Measurements from ENCODE around the gene DGKH. TPM values are rescaled to one million over a fixed set of nuclear protein-coding genes. Genes with fewer than 3 reads are reported as not detected.
"Not testable (repeated sequence)": the region's sequence is repeated elsewhere in the genome, so short reads cannot be mapped to it uniquely, and the experiment has no call there.

Gene DGKH
- total RNA-seq, 2 experiments from 2014 or later = 12.6 to 13.7 TPM

- Mint-ChIP-seq H3K27me3 (ENCODE audit: low read depth) (no peaks in the 10 kb centered on the region), H3K27ac (no peak overlapping the region), H3K4me1 (ENCODE audit: low read depth) (peaks cover 8% of the 10 kb centered on the region), H3K4me3 (no peak overlapping the region), H3K36me3 (ENCODE audit: low read depth) (peaks cover 11% of the 10 kb centered on the region), H3K9me3 (peaks cover 5% of the 10 kb centered on the region)
- CTCF ChIA-PET = interaction anchor here (0.9 kb wide), 1 partner anchor 455 kb away, joined by 4 read pairs; no protein-coding TSS in a partner anchor
- DNase-seq = no peak
- intact Hi-C loops (cut with micrococcal nuclease) = no loop called here
These were observed 36.3 kb downstream of the DGKH start for GRCh38 chr13:42084722-42085121.

- Mint-ChIP-seq H3K9me3 (peaks cover 5% of the 10 kb centered on the region), H3K4me1 (ENCODE audit: low read depth) (peaks cover 8% of the 10 kb centered on the region), H3K36me3 (ENCODE audit: low read depth) (peaks cover 11% of the 10 kb centered on the region), H3K27ac (no peak overlapping the region), H3K27me3 (ENCODE audit: low read depth) (no peaks in the 10 kb centered on the region), H3K4me3 (no peak overlapping the region)
- intact Hi-C loops (cut with micrococcal nuclease) = no loop called here
- CTCF ChIA-PET = no interaction called here
- no peak for DNase-seq
These were observed 38.1 kb downstream of the DGKH start for GRCh38 chr13:42086582-42086981.

- DNase-seq = no peak
- peaks cover 2% of the 10 kb centered on the region for H3K36me3 Mint-ChIP-seq (ENCODE audit: low read depth)
- CTCF ChIA-PET = interaction anchor here (0.7 kb wide), 1 partner anchor 117 kb away, joined by 3 read pairs; no protein-coding TSS in a partner anchor
- H3K4me1 Mint-ChIP-seq (ENCODE audit: low read depth) = no peaks in the 10 kb centered on the region
- H3K27ac Mint-ChIP-seq = no peak overlapping the region
- H3K27me3 Mint-ChIP-seq (ENCODE audit: low read depth) = no peaks in the 10 kb centered on the region
- no peaks in the 10 kb centered on the region for H3K9me3 Mint-ChIP-seq
- intact Hi-C loops (cut with micrococcal nuclease) = no loop called here
- no peak overlapping the region for H3K4me3 Mint-ChIP-seq
These were observed 46.1 kb downstream of the DGKH start for GRCh38 chr13:42094516-42095040.

- CTCF ChIA-PET; DNase-seq; H3K4me3 Mint-ChIP-seq; H3K36me3 Mint-ChIP-seq (ENCODE audit: low read depth); H3K4me1 Mint-ChIP-seq (ENCODE audit: low read depth); H3K27me3 Mint-ChIP-seq (ENCODE audit: low read depth); H3K9me3 Mint-ChIP-seq; intact Hi-C loops (cut with micrococcal nuclease); H3K27ac Mint-ChIP-seq: not testable (repeated sequence)
These were observed 47.8 kb downstream of the DGKH start for GRCh38 chr13:42096222-42096621.

- peaks cover 5% of the 10 kb centered on the region for H3K36me3 Mint-ChIP-seq (ENCODE audit: low read depth)
- intact Hi-C loops (cut with micrococcal nuclease) = no loop called here
- CTCF ChIA-PET = interaction anchor here (1.1 kb wide), 1 partner anchor 44 kb away, joined by 3 read pairs; no protein-coding TSS in a partner anchor
These were observed 51.7 kb downstream of the DGKH start for GRCh38 chr13:42099962-42100675.

GRCh38 chr13:42100960-42101359 is 52.5 kb downstream of the DGKH start:
- H3K9me3 Mint-ChIP-seq = peaks cover 7% of the 10 kb centered on the region
- peaks cover 7% of the 10 kb centered on the region for H3K4me1 Mint-ChIP-seq (ENCODE audit: low read depth)
- no peaks in the 10 kb centered on the region for H3K27me3 Mint-ChIP-seq (ENCODE audit: low read depth)
- intact Hi-C loops (cut with micrococcal nuclease) = no loop called here
- no peak overlapping the region for H3K4me3 Mint-ChIP-seq
- H3K36me3 Mint-ChIP-seq (ENCODE audit: low read depth) = peaks cover 5% of the 10 kb centered on the region
- no peak overlapping the region for H3K27ac Mint-ChIP-seq
- CTCF ChIA-PET = interaction anchor here (1.1 kb wide), 1 partner anchor 45 kb away, joined by 3 read pairs; no protein-coding TSS in a partner anchor
- no peak for DNase-seq

More at GRCh38 chr13:42099962-42100675, 51.7 kb downstream of the DGKH start:
- Mint-ChIP-seq H3K27me3 (ENCODE audit: low read depth) (no peaks in the 10 kb centered on the region), H3K4me1 (ENCODE audit: low read depth) (peaks cover 7% of the 10 kb centered on the region), H3K27ac (no peak overlapping the region), H3K9me3 (peaks cover 7% of the 10 kb centered on the region), H3K4me3 (no peak overlapping the region)
- no peak for DNase-seq

GRCh38 chr13:42101821-42102585 is 53.6 kb downstream of the DGKH start:
- DNase-seq = no peak
- Mint-ChIP-seq H3K27me3 (ENCODE audit: low read depth) (no peaks in the 10 kb centered on the region), H3K36me3 (ENCODE audit: low read depth) (peaks cover 5% of the 10 kb centered on the region), H3K9me3 (peaks cover 7% of the 10 kb centered on the region), H3K27ac (no peak overlapping the region), H3K4me1 (ENCODE audit: low read depth) (peaks cover 7% of the 10 kb centered on the region), H3K4me3 (no peak overlapping the region)
- CTCF ChIA-PET = no interaction called here
- intact Hi-C loops (cut with micrococcal nuclease) = no loop called here

- Mint-ChIP-seq H3K36me3 (ENCODE audit: low read depth) (peaks cover 5% of the 10 kb centered on the region), H3K4me3 (no peak overlapping the region), H3K27me3 (ENCODE audit: low read depth) (no peaks in the 10 kb centered on the region), H3K9me3 (peaks cover 7% of the 10 kb centered on the region), H3K27ac (no peak overlapping the region), H3K4me1 (ENCODE audit: low read depth) (peaks cover 7% of the 10 kb centered on the region)
- CTCF ChIA-PET = no interaction called here
- intact Hi-C loops (cut with micrococcal nuclease) = no loop called here
- DNase-seq = no peak
These were observed 54.8 kb downstream of the DGKH start for GRCh38 chr13:42102961-42103865.

- Mint-ChIP-seq H3K4me1 (ENCODE audit: low read depth) (peaks cover 7% of the 10 kb centered on the region), H3K36me3 (ENCODE audit: low read depth) (peaks cover 4% of the 10 kb centered on the region), H3K4me3 (no peak overlapping the region), H3K9me3 (peaks cover 7% of the 10 kb centered on the region), H3K27me3 (ENCODE audit: low read depth) (no peaks in the 10 kb centered on the region), H3K27ac (no peak overlapping the region)
- intact Hi-C loops (cut with micrococcal nuclease) = no loop called here
- CTCF ChIA-PET = interaction anchor here (0.8 to 1.4 kb wide), 2 partner anchors 439 to 451 kb away, joined by 3 to 4 read pairs; no protein-coding TSS in a partner anchor
- DNase-seq = no peak
These were observed 58.5 kb downstream of the DGKH start for GRCh38 chr13:42106998-42107397.

GRCh38 chr13:42107421-42107820 is 59.0 kb downstream of the DGKH start:
- CTCF ChIA-PET = interaction anchor here (0.8 to 1.4 kb wide), 2 partner anchors 440 to 451 kb away, joined by 3 to 4 read pairs; no protein-coding TSS in a partner anchor
- no peak overlapping the region for H3K4me3 Mint-ChIP-seq
- no peak for DNase-seq
- no peaks in the 10 kb centered on the region for H3K27me3 Mint-ChIP-seq (ENCODE audit: low read depth)
- intact Hi-C loops (cut with micrococcal nuclease) = no loop called here
- H3K9me3 Mint-ChIP-seq = peaks cover 7% of the 10 kb centered on the region
- H3K4me1 Mint-ChIP-seq (ENCODE audit: low read depth) = peaks cover 7% of the 10 kb centered on the region
- no peak overlapping the region for H3K27ac Mint-ChIP-seq
- peaks cover 4% of the 10 kb centered on the region for H3K36me3 Mint-ChIP-seq (ENCODE audit: low read depth)

- no peak overlapping the region for H3K4me3 Mint-ChIP-seq
- H3K9me3 Mint-ChIP-seq = peaks cover 5% of the 10 kb centered on the region
- CTCF ChIA-PET = interaction anchor here (0.6 to 6.5 kb wide), 5 partner anchors 11 to 444 kb away, joined by 3 to 57 read pairs (median 4); no protein-coding TSS in a partner anchor
- intact Hi-C loops (cut with micrococcal nuclease) = no loop called here
- no peaks in the 10 kb centered on the region for H3K36me3 Mint-ChIP-seq (ENCODE audit: low read depth)
- H3K4me1 Mint-ChIP-seq (ENCODE audit: low read depth) = peaks cover 7% of the 10 kb centered on the region
- no peaks in the 10 kb centered on the region for H3K27me3 Mint-ChIP-seq (ENCODE audit: low read depth)
- H3K27ac Mint-ChIP-seq = no peak overlapping the region
- no peak for DNase-seq
These were observed 59.8 kb downstream of the DGKH start for GRCh38 chr13:42108217-42108616.
